HG03097 (cell line): Measurements from ENCODE around the gene ERG.

Source experiments
- ATAC-seq: cut with Tn5 transposase; IDR thresholded peaks from one replicate; pipeline ENCODE4 v1.9.1; 2021; ENCODE audit not compliant: unreplicated experiment, low FRiP score

Gene ERG

GRCh38 chr21:38500073-38500472, 1.8 kb upstream of the ERG start:
- no peak for ATAC-seq

DNA sequence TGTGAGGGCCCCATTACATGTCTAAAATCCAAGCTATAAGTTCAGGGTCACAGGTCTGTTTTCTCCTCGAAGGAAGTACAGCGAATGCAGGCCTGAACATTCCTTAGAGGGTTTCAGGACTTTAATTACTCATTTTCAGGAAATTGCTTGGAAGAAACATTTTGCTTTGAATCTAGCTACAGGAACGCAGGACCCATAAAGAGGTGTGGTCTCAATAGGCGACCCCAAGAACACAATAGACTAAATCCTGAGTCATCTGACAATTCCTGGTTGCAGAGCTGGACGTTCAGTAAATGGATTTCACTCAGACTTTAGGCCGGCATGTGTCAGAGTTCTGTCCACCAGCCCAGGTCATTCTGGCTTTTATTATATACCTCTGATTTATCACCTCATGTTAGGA, 1.0 kb upstream of the ERG start:
- ATAC-seq = no peak

DNA sequence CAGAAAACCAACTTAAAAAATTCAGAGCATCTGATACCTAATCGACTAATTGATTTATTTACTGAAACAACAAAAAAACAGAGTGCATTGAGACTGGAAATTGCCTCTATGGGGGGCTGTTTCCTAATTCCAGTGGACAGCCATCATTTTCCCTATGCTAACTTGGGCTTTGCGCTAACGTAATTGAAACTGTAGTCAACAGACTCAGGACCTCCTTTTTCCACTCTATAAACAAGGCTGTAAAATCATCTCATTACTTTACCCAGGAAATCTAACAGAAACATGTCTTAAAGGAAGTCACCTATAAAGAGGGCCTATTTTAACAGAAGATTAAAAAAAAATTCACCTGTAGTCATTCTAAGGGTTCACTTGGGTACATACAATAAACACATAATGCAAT, 2.1 kb downstream of the ERG start:
- no peak for ATAC-seq

GRCh38 chr21:38495696-38496095, 2.6 kb downstream of the ERG start:
- no peak for ATAC-seq

GRCh38 chr21:38495242-38495641, 3.0 kb downstream of the ERG start:
- no peak for ATAC-seq

GRCh38 chr21:38494703-38495102, 3.6 kb downstream of the ERG start:
- ATAC-seq = no peak

- ATAC-seq = no peak
Measured at GRCh38 chr21:38494251-38494642, 4.0 kb downstream of the ERG start.

- ATAC-seq = no peak
Measured at GRCh38 chr21:38493549-38494250, 4.6 kb downstream of the ERG start.

DNA sequence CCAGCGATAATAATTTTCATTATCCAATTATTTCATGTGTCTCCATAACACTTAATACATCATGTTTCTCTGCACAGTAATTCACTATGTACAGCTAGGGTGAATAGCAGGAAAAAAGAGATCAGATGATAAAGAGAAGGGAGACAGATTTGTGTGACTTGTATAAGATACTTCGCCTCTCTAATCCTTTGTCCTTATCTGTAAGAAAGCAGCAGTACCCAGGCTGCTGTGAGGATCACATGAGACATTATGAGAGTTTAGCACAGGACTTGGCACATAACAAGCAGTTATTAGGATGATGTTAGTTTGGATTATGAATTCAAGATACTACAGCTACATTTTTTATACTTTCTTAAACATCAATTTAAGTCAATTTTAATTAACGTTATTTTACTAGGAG, 6.3 kb downstream of the ERG start:
- ATAC-seq = no peak

DNA sequence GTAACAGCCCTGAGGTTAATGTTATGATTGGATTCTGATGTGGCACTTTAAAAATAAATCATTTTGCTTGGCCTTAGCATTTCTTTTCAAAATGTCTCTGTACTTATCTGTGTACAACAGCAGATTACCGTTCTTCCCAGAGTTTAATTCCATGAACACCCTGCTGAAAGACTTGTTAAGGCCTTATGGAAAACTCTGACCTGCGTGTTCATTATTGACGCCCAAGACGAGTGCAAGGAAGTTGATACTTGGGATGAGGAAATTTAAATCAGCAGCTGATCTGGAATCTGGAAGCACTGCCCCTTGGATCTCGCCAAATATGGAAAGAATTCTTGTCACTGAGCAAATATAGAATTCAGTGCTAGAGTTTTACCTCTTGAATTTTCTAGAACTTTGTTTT, 6.7 kb downstream of the ERG start:
- ATAC-seq = no peak

- no peak for ATAC-seq
Measured at GRCh38 chr21:38490411-38491020, 7.8 kb downstream of the ERG start.

DNA sequence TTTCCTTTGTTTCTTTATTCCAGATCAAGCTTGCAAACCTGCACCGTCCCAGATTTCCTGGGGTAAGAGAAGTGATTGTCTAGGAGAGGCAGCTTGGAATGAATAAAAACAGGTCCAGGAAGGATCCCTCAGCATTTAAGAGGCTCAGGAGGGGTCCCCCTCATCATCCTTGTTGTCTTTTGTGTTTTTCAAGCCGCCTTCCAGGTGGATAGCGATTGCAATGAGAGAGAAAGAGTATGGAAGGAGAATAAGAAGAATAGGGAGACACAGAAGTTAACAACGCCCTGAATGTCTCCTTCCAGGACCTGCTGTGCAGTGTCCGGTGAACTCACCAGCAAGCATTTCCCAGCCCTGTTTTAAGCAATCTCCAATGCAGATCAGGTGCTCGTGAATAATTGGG, 8.5 kb downstream of the ERG start:
- no peak for ATAC-seq

GRCh38 chr21:38489271-38489652, 9.0 kb downstream of the ERG start:
- ATAC-seq = no peak

DNA sequence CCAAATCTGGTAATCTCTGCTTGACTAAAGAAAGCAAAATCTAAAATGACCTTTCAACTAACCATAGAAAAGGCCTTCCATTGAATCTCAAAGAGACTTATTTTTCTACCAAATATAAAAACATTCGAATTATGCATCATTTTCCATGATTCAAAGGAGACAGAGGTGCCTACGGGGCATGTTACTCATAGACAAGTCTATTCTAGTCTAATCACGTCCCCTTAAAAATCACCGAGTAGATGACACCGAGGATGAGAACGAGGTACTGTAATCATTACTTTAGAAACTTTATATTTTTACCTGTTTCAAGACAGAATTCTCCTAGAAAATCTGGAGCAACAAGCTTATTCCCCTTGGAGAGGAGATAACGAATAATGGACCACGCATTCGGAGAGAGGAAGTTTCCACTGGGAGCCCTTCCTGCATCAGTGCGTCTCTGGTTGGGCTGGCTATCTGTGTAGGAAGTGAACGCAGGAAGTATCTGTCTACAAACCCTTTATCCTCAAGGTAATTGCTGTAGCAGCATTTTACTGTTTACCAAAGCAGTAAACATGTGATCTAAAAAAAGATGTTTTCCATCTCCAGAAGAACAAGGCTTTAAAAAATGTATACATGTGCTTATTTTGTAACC, 9.5 kb downstream of the ERG start:
- ATAC-seq = no peak

DNA sequence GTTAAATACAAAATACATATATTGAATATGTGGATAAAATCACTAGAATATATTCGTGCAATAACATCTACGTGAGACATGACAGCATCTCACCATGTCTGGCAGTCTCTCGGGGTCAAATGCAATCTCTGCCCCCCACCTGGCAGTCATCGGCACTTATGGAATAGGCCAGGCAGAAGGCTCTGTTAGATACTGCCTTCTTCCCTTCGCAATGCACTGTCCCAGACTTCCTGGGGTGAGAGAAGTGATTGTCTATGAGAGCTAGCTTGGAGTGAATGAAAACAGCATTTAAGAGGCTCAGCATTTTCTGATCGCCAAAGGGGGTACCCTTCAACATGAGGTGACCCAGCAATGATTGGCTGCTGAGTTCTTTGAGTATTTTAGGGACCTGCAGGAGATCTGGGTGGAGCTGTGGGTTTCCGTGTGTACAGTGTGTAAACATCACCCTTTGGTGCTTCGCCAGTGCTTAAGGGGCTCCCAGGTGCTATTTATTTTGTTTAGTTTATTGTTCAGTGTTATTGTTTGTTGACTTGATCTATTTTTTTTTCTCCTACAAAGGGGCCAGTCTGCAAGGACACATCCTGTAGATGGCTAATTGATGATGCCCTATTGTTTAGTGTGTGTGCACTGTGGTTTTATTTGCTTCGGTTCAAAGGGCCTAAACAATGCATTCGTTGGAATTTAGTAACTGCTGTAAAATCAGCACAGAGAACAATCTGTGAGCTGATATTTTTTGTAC, 10.2 kb downstream of the ERG start:
- no peak for ATAC-seq

GRCh38 chr21:38486706-38487105, 11.6 kb downstream of the ERG start:
- ATAC-seq = no peak

DNA sequence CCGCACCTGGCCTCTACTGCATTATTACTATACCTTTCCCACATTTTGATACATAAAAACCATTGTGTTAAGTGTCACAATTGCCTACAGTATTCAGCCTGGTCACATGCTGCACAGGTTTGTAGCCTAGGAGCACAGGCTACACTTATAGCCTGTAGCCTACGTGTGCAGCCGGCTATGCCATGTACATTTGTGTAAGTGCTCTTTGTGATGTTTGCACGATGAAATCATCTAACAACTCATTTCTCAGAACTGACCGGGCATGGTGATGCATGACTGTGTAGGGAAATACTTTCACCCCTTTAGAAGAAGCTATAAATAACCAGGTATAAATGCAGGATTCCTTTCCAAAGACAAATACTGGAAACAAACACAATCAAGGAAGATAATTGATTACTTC, 12.1 kb downstream of the ERG start:
- ATAC-seq = no peak

- ATAC-seq = no peak
Measured at GRCh38 chr21:38479641-38480525, 18.4 kb downstream of the ERG start.

GRCh38 chr21:38478782-38479181, 19.5 kb downstream of the ERG start:
- ATAC-seq = no peak

- no peak for ATAC-seq
Measured at GRCh38 chr21:38477226-38477625, 21.1 kb downstream of the ERG start.

DNA sequence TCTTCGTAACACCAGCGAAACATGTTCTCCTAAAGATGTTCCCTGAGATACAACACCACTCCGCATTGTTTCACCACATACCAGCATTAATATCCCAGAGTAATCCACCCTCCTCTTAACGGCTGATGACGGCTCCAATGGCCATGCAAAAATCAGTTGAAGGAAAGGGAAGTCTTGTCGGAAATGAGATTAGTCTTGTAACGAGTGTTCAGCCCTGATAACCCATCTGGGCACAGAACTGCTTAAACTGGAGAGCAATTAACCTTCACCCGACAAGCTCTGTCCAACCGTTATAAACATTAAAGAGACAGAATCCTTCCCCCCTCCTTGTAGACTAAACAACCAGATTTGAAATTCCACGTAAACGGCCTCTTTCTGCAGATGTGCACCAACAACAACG, 21.9 kb downstream of the ERG start:
- no peak for ATAC-seq
